ENCODE results near the gene VAMP2. TPM values are rescaled to one million over a fixed set of nuclear protein-coding genes. Genes with fewer than 3 reads are reported as not detected.

The VAMP2 gene
- total and polyA plus RNA-seq, 9 donors, result 35.5 to 233 (median 118) TPM

- no peaks in the 10 kb centered on the region for H3K36me3 ChIP-seq
- no peak overlapping the region for H3K4me3 ChIP-seq
- H3K4me1 ChIP-seq (ENCODE audit: insufficient read depth), result peaks cover 9% of the 10 kb centered on the region
- TF ChIP-seq POLR2A (IDR thresholded peaks at IDR 0.05), result no peak
- no peak for TF ChIP-seq EP300 (IDR thresholded peaks at IDR 0.05)
- TF ChIP-seq, protein P1, sequence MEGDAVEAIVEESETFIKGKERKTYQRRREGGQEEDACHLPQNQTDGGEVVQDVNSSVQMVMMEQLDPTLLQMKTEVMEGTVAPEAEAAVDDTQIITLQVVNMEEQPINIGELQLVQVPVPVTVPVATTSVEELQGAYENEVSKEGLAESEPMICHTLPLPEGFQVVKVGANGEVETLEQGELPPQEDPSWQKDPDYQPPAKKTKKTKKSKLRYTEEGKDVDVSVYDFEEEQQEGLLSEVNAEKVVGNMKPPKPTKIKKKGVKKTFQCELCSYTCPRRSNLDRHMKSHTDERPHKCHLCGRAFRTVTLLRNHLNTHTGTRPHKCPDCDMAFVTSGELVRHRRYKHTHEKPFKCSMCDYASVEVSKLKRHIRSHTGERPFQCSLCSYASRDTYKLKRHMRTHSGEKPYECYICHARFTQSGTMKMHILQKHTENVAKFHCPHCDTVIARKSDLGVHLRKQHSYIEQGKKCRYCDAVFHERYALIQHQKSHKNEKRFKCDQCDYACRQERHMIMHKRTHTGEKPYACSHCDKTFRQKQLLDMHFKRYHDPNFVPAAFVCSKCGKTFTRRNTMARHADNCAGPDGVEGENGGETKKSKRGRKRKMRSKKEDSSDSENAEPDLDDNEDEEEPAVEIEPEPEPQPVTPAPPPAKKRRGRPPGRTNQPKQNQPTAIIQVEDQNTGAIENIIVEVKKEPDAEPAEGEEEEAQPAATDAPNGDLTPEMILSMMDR (IDR thresholded peaks at IDR 0.05), result no peak
- no peak overlapping the region for H3K27ac ChIP-seq
- H3K27me3 ChIP-seq, result no peaks in the 10 kb centered on the region
- H3K9me3 ChIP-seq, result no peaks in the 10 kb centered on the region
- no peak for DNase-seq
- intact Hi-C loops (cut with DNase I), result loop anchor here in 3 of 4 donors (5.0 to 10.0 kb wide), 3 partner anchors 168 to 178 kb away; partner anchors contain the start of genes RANGRF (in 2 of the 3) and SLC25A35 (in 1 of the 3)
- 44 to 69% (median 67%) methylated on average over 18 of the region's 18 CpGs for WGBS, 3 donors
Observed at GRCh38 chr17:8116776-8117175, 46.0 kb downstream of the VAMP2 start.

- 91 to 93% (median 92%) methylated on average over 6 of the region's 6 CpGs for WGBS, 3 donors
- intact Hi-C loops (cut with DNase I), result loop anchor here in 2 of 4 donors (10.0 kb wide), 2 partner anchors 174 to 184 kb away; partner anchors contain the start of genes RANGRF (in 1 of the 2) and SLC25A35 (in 1 of the 2)
- H3K9me3 ChIP-seq, result no peaks in the 10 kb centered on the region
- H3K4me1 ChIP-seq (ENCODE audit: insufficient read depth), result peaks cover 6% of the 10 kb centered on the region
- DNase-seq, result no peak
- H3K4me3 ChIP-seq, result no peak overlapping the region
- no peak overlapping the region for H3K27ac ChIP-seq
- H3K27me3 ChIP-seq, result no peaks in the 10 kb centered on the region
- TF ChIP-seq POLR2A (IDR thresholded peaks at IDR 0.05), result no peak
- TF ChIP-seq EP300 (IDR thresholded peaks at IDR 0.05), result no peak
- TF ChIP-seq, protein P1 (IDR thresholded peaks at IDR 0.05), result no peak
- H3K36me3 ChIP-seq, result no peaks in the 10 kb centered on the region
Observed at GRCh38 chr17:8110907-8111306, 51.8 kb downstream of the VAMP2 start.

GRCh38 chr17:8110456-8110804 is 52.3 kb downstream of the VAMP2 start:
- 28 to 39% (median 28%) methylated on average over 8 to 10 of the region's 10 CpGs for WGBS, 3 donors
- intact Hi-C loops (cut with DNase I), result loop anchor here in 2 of 4 donors (10.0 kb wide), 2 partner anchors 174 to 184 kb away; partner anchors contain the start of genes RANGRF (in 1 of the 2) and SLC25A35 (in 1 of the 2)
- no peak overlapping the region for H3K4me3 ChIP-seq

GRCh38 chr17:8109661-8110455 is 52.9 kb downstream of the VAMP2 start:
- peaks cover 6% of the 10 kb centered on the region for H3K4me1 ChIP-seq (ENCODE audit: insufficient read depth)
- no peaks in the 10 kb centered on the region for H3K9me3 ChIP-seq
- H3K36me3 ChIP-seq, result no peaks in the 10 kb centered on the region
- H3K27me3 ChIP-seq, result no peaks in the 10 kb centered on the region
- intact Hi-C loops (cut with DNase I), result loop anchor here in 2 of 4 donors (10.0 kb wide), 2 partner anchors 175 to 185 kb away; partner anchors contain the start of genes RANGRF (in 1 of the 2) and SLC25A35 (in 1 of the 2)
- no peak overlapping the region for H3K27ac ChIP-seq
- peak overlapping the region; percentile 5 for H3K4me3 ChIP-seq
- TF ChIP-seq, protein P1 (IDR thresholded peaks at IDR 0.05), result peak; percentile 21 to 65 (median 48)
- TF ChIP-seq POLR2A (IDR thresholded peaks at IDR 0.05), result no peak
- DNase-seq, result peak; percentile 36 to 71 (median 56)
- 2 to 8% (median 5%) methylated on average over 38 to 63 of the region's 63 CpGs for WGBS, 3 donors

More at GRCh38 chr17:8110456-8110804, 52.3 kb downstream of the VAMP2 start:
- Histone ChIP-seq H3K27ac (no peak overlapping the region), H3K9me3 (no peaks in the 10 kb centered on the region), H3K36me3 (no peaks in the 10 kb centered on the region), H3K4me1 (ENCODE audit: insufficient read depth) (peaks cover 6% of the 10 kb centered on the region), H3K27me3 (no peaks in the 10 kb centered on the region)
- TF ChIP-seq, protein P1 (IDR thresholded peaks at IDR 0.05), result no peak
- TF ChIP-seq POLR2A (IDR thresholded peaks at IDR 0.05) (no peak), EP300 (IDR thresholded peaks at IDR 0.05) (no peak)
- no peak for DNase-seq

MicroRNA genes within 50 kb of the gene (microRNA counts, 767-probe panel; counts per million panel counts)
- 530 counts per million, percentile 78 among the panel's probes with 10 or more counts for microRNA hsa-miR-4521

Small RNAs within 50 kb of the gene (microRNA-seq; reads per million reads assigned to microRNA genes)
- gene MIR4521 (0 to 0.95 (median 0.18) reads per million in 3 donors), gene MIR6883 (0.36 to 0.75 (median 0.47) reads per million in 3 donors)

Other genes starting within 250 kb of the VAMP2 start
- 10 to 100 TPM in 1 of 7 donors, 1 to 10 TPM in 6; 2.7 to 16.5 (median 5.2) TPM for gene RNF227, start 246.7 kb downstream of the VAMP2 start, total RNA-seq
- gene RNF227, start 246.7 kb downstream of the VAMP2 start, polyA plus RNA-seq, result 1 to 10 TPM; 4.3 to 8.6 TPM
- gene KCNAB3, start 233.1 kb downstream of the VAMP2 start, total RNA-seq, result 1 to 10 TPM in 5 of 7 donors, under 1 TPM in 2; 0.48 to 5.9 (median 2.2) TPM
- gene KCNAB3, start 233.1 kb downstream of the VAMP2 start, polyA plus RNA-seq, result 1 to 10 TPM; 1.9 to 3.9 TPM
- 10 to 100 TPM; 27.5 to 94.3 (median 74.0) TPM for gene TRAPPC1, start 231.0 kb downstream of the VAMP2 start, total RNA-seq
- gene TRAPPC1, start 231.0 kb downstream of the VAMP2 start, polyA plus RNA-seq, result 100 to 1,000 TPM in 1 of 2 donors, 10 to 100 TPM in 1; 77.5 to 238 TPM
- gene CNTROB, start 230.7 kb downstream of the VAMP2 start, total RNA-seq, result 10 to 100 TPM; 15.0 to 27.3 (median 25.9) TPM
- gene CNTROB, start 230.7 kb downstream of the VAMP2 start, polyA plus RNA-seq, result 10 to 100 TPM; 24.3 to 25.3 TPM
- under 1 TPM in 2 of 7 donors, not detected in 5; 0.05 to 0.42 TPM for gene GUCY2D, start 160.3 kb downstream of the VAMP2 start, total RNA-seq
- gene GUCY2D, start 160.3 kb downstream of the VAMP2 start, polyA plus RNA-seq, result under 1 TPM in 1 of 2 donors, not detected in 1; 0.10 TPM
- 10 to 100 TPM in 1 of 7 donors, 1 to 10 TPM in 1, under 1 TPM in 4, not detected in 1; 0.23 to 14.9 (median 0.78) TPM for gene ALOX15B, start 123.9 kb downstream of the VAMP2 start, total RNA-seq
- under 1 TPM; 0.25 to 0.88 TPM for gene ALOX15B, start 123.9 kb downstream of the VAMP2 start, polyA plus RNA-seq
- gene ALOX12B, start 75.2 kb downstream of the VAMP2 start, total RNA-seq, result under 1 TPM in 1 of 7 donors, not detected in 6; 0.70 TPM
- not detected for gene ALOX12B, start 75.2 kb downstream of the VAMP2 start, polyA plus RNA-seq
- not detected for gene ALOXE3, start 44.4 kb downstream of the VAMP2 start, total RNA-seq
- under 1 TPM in 1 of 2 donors, not detected in 1; 0.07 TPM for gene ALOXE3, start 44.4 kb downstream of the VAMP2 start, polyA plus RNA-seq
- gene HES7, start 38.8 kb downstream of the VAMP2 start, total RNA-seq, result under 1 TPM in 6 of 7 donors, not detected in 1; 0.11 to 0.97 (median 0.81) TPM
- gene HES7, start 38.8 kb downstream of the VAMP2 start, polyA plus RNA-seq, result under 1 TPM in 1 of 2 donors, not detected in 1; 0.25 TPM
- 100 to 1,000 TPM in 6 of 7 donors, 10 to 100 TPM in 1; 74.9 to 394 (median 165) TPM for gene PER1, start 10.5 kb downstream of the VAMP2 start, total RNA-seq
- 100 to 1,000 TPM in 1 of 2 donors, 10 to 100 TPM in 1; 12.8 to 164 TPM for gene PER1, start 10.5 kb downstream of the VAMP2 start, polyA plus RNA-seq
- gene TMEM107, start 13.4 kb upstream of the VAMP2 start, total RNA-seq, result 10 to 100 TPM in 5 of 7 donors, 1 to 10 TPM in 2; 7.5 to 57.6 (median 16.1) TPM
- 10 to 100 TPM in 1 of 2 donors, 1 to 10 TPM in 1; 8.2 to 10.3 TPM for gene TMEM107, start 13.4 kb upstream of the VAMP2 start, polyA plus RNA-seq
- 1 to 10 TPM; 5.5 to 7.2 (median 6.7) TPM for gene BORCS6, start 27.2 kb upstream of the VAMP2 start, total RNA-seq
- 1 to 10 TPM; 1.3 to 7.2 TPM for gene BORCS6, start 27.2 kb upstream of the VAMP2 start, polyA plus RNA-seq
- gene AURKB, start 47.6 kb upstream of the VAMP2 start, total RNA-seq, result 1 to 10 TPM in 2 of 7 donors, under 1 TPM in 2, not detected in 3; 0.80 to 1.7 (median 1.1) TPM
- 1 to 10 TPM in 1 of 2 donors, under 1 TPM in 1; 0.68 to 1.5 TPM for gene AURKB, start 47.6 kb upstream of the VAMP2 start, polyA plus RNA-seq
- gene CTC1, start 85.1 kb upstream of the VAMP2 start, total RNA-seq, result 10 to 100 TPM; 28.3 to 60.0 (median 48.7) TPM
- 10 to 100 TPM; 18.4 to 33.4 TPM for gene CTC1, start 85.1 kb upstream of the VAMP2 start, polyA plus RNA-seq
- 10 to 100 TPM in 6 of 7 donors, 1 to 10 TPM in 1; 6.6 to 69.9 (median 35.3) TPM for gene PFAS, start 86.3 kb upstream of the VAMP2 start, total RNA-seq
- gene PFAS, start 86.3 kb upstream of the VAMP2 start, polyA plus RNA-seq, result 10 to 100 TPM in 1 of 2 donors, 1 to 10 TPM in 1; 8.4 to 11.0 TPM
- 10 to 100 TPM; 14.5 to 37.8 (median 28.0) TPM for gene RANGRF, start 125.7 kb upstream of the VAMP2 start, total RNA-seq
- gene RANGRF, start 125.7 kb upstream of the VAMP2 start, polyA plus RNA-seq, result 10 to 100 TPM; 30.1 to 48.3 TPM
- 1 to 10 TPM in 6 of 7 donors, under 1 TPM in 1; 0.72 to 6.4 (median 1.8) TPM for gene SLC25A35, start 132.5 kb upstream of the VAMP2 start, total RNA-seq
- 1 to 10 TPM; 2.5 to 3.6 TPM for gene SLC25A35, start 132.5 kb upstream of the VAMP2 start, polyA plus RNA-seq
- gene ARHGEF15, start 147.3 kb upstream of the VAMP2 start, total RNA-seq, result 10 to 100 TPM in 1 of 7 donors, 1 to 10 TPM in 6; 1.7 to 11.3 (median 3.6) TPM
- gene ARHGEF15, start 147.3 kb upstream of the VAMP2 start, polyA plus RNA-seq, result 1 to 10 TPM; 4.9 to 9.8 TPM
- gene ODF4, start 176.9 kb upstream of the VAMP2 start, total RNA-seq, result not detected
- gene ODF4, start 176.9 kb upstream of the VAMP2 start, polyA plus RNA-seq, result not detected
- gene RPL26, start 220.2 kb upstream of the VAMP2 start, total RNA-seq, result over 10,000 TPM in 1 of 7 donors, 1,000 to 10,000 TPM in 6; 2,824 to 11,226 (median 3,297) TPM
- gene RPL26, start 220.2 kb upstream of the VAMP2 start, polyA plus RNA-seq, result 1,000 to 10,000 TPM; 5,564 to 8,248 TPM
- gene RNF222, start 234.9 kb upstream of the VAMP2 start, total RNA-seq, result not detected
- gene RNF222, start 234.9 kb upstream of the VAMP2 start, polyA plus RNA-seq, result not detected

Measured in ovary (tissue), 9 donors.